ENCODE measurements around the gene CARS2. TPM values are rescaled to one million over a fixed set of nuclear protein-coding genes. Genes with fewer than 3 reads are reported as not detected.

CARS2 gene
- total and polyA plus RNA-seq, 2 of the 8 experiments (the other 6 are each of a cell fraction or from before 2014, with no cell fraction given), result 47.7 to 55.9 TPM

DNA sequence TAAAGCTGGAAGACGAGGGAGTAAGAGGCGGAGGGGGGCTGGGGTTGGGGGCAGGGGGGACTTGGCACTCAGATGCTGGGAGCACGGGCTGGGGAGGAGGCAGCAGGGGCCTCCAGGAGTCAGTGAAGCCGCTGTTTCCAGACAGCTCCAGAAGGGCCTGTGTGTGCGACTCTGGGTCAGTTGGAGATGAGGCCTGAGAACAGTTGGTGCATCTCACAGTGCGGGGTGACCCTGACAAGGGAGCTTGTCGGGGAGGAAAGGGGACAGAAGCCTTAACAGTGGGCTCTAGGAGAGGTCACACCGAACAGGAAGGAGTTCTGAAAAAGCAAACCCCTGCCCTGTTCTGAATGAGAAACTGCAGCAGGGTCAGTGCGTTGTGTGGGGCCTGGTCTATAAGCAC is 79.4 kb downstream of the CARS2 start:
- Histone ChIP-seq H3K23ac (ENCODE audit: insufficient read length) (no peak overlapping the region), H4K8ac (ENCODE audit: extremely low read depth, insufficient read depth, low read length) (no peak overlapping the region; the same call in 1 of the 2 replicates), H3K9me3 (ENCODE audit: insufficient read depth in 2 of 2, low read depth in 1 of 2, low read length in 1 of 2) (no peaks in the 10 kb centered on the region), H2AFZ (ENCODE audit: low read length) (no peak overlapping the region), H3K4me1 (replicated peaks in 1 of 4; ENCODE audit: control insufficient read depth in 3 of 4, insufficient read depth in 4 of 4, low read length in 3 of 4) (no peaks in the 10 kb centered on the region; a peak in 1 of 7 replicates), H2BK15ac (ENCODE audit: low read length) (no peak overlapping the region), H3K18ac (ENCODE audit: extremely low read depth, low read length) (no peak overlapping the region), H3K9ac (replicated peaks in 1 of 4; ENCODE audit: extremely low read depth in 1 of 4, low read depth in 3 of 4, low read length in 3 of 4) (no peak overlapping the region), H3K36me3 (ENCODE audit: control insufficient read depth in 2 of 4, insufficient read depth in 4 of 4, low read length in 3 of 4) (peaks cover 0 to 12% (median 7%) of the 10 kb centered on the region in 4 experiments; a peak in 5 of 8 replicates), H2AK5ac (ENCODE audit: low read depth, low read length) (no peak overlapping the region), H3K4me2 (ENCODE audit: insufficient read depth in 1 of 2, low read depth in 2 of 2, low read length in 2 of 2) (no peak overlapping the region), H3K56ac (replicated peaks; ENCODE audit: insufficient read length, low read depth, low read length) (no peak overlapping the region), H2BK5ac (ENCODE audit: low read depth, low read length) (no peak overlapping the region), H2BK20ac (ENCODE audit: low read length) (no peak overlapping the region), H3K79me1 (ENCODE audit: low read depth, low read length) (peaks cover 13% of the 10 kb centered on the region), H4K91ac (replicated peaks; ENCODE audit: insufficient read length, low read length) (no peak overlapping the region), H3K79me2 (ENCODE audit: control insufficient read depth in 1 of 2, insufficient read depth in 2 of 2, low read length in 2 of 2) (peaks cover 3 to 78% of the 10 kb centered on the region in 2 experiments), H3K23me2 (ENCODE audit: low read depth, low read length) (no peaks in the 10 kb centered on the region), H2BK120ac (replicated peaks; ENCODE audit: low read depth, low read length) (no peak overlapping the region), H3K14ac (ENCODE audit: insufficient read length) (no peak overlapping the region), H3K4me3 (ENCODE audit: extremely low read depth in 1 of 4, insufficient read depth in 2 of 4, low read depth in 3 of 4, low read length in 4 of 4) (no peak overlapping the region), H4K5ac (ENCODE audit: insufficient read length, low read depth, low read length) (no peak overlapping the region), H2BK12ac (ENCODE audit: low read depth, low read length) (no peak overlapping the region), H4K20me1 (replicated peaks in 1 of 2; ENCODE audit: control insufficient read depth in 1 of 2, insufficient read depth in 2 of 2, low read length in 2 of 2) (peaks cover 9 to 32% of the 10 kb centered on the region in 2 experiments), H3K4ac (replicated peaks; ENCODE audit: insufficient read length, low read depth, low read length) (no peak overlapping the region), H3K27ac (ENCODE audit: low read depth, low read length) (no peak overlapping the region), H3K27me3 (replicated peaks in 1 of 4; ENCODE audit: control insufficient read depth in 3 of 4, extremely low read depth in 1 of 4, insufficient read depth in 3 of 4, low read length in 3 of 4) (no peaks in the 10 kb centered on the region)
- DNase-seq (ENCODE audit: low read depth in 1 of 2, low spot score in 2 of 2) (no peak), FAIRE-seq (no peak)
- WGBS, 2 experiments (ENCODE audit: extremely low coverage in 1 of 2, insufficient coverage in 1 of 2, insufficient read length in 1 of 2, insufficient replicate concordance in 2 of 2, low coverage in 1 of 2, low lambda C conversion rate in 2 of 2, missing lambda C conversion rate in 1 of 2), result 94% methylated on average over 3 of the region's 9 CpGs; no CpG with 5 or more reads in 1 of the 2 experiments
- POLR2A ChIA-PET (ENCODE audit: partially characterized antibody), result interaction anchor here (1.2 kb wide), 1 partner anchor 18 kb away, joined by 3 read pairs; no protein-coding TSS in a partner anchor
- CTCF ChIA-PET (ENCODE audit: partially characterized antibody), result interaction anchor here (0.9 to 4.9 kb wide), 3 partner anchors 13 to 48 kb away, joined by 3 to 23 read pairs (median 8); no protein-coding TSS in a partner anchor
- no peak for TF ChIP-seq CBX5 (IDR thresholded peaks at IDR 0.05; ENCODE audit: low read depth, low read length)
- no peak for TF ChIP-seq SP4 (IDR thresholded peaks at IDR 0.05; ENCODE audit: low read length)
- no peak for TF ChIP-seq YY1 (IDR thresholded peaks at IDR 0.05; ENCODE audit: low read depth, low read length)
- no peak for TF ChIP-seq SIN3A (conservative IDR thresholded peaks at IDR 0.05 in 1 of 2, IDR thresholded peaks at IDR 0.05 in 1 of 2; ENCODE audit: low read depth in 1 of 2, low read length in 2 of 2)
- TF ChIP-seq KDM4A (IDR thresholded peaks at IDR 0.05; ENCODE audit: low read depth, low read length, severe bottlenecking), result no peak
- no peak for TF ChIP-seq EGR1 (IDR thresholded peaks at IDR 0.05; ENCODE audit: borderline replicate concordance, low read depth, low read length)

Measured in H1 (cell line).